NCI-H526 treated with DMSO at 0.1 percent for 48 hours (cell line): ENCODE measurements around the gene ZNF850.
"Not testable (repeated sequence)": the region's sequence is repeated elsewhere in the genome, so short reads cannot be mapped to it uniquely, and the experiment has no call there.

Source experiments
- DNase-seq: peaks from one replicate; lab custom pipeline; 2025; lab: John Stamatoyannopoulos, UW

The ZNF850 gene

DNA sequence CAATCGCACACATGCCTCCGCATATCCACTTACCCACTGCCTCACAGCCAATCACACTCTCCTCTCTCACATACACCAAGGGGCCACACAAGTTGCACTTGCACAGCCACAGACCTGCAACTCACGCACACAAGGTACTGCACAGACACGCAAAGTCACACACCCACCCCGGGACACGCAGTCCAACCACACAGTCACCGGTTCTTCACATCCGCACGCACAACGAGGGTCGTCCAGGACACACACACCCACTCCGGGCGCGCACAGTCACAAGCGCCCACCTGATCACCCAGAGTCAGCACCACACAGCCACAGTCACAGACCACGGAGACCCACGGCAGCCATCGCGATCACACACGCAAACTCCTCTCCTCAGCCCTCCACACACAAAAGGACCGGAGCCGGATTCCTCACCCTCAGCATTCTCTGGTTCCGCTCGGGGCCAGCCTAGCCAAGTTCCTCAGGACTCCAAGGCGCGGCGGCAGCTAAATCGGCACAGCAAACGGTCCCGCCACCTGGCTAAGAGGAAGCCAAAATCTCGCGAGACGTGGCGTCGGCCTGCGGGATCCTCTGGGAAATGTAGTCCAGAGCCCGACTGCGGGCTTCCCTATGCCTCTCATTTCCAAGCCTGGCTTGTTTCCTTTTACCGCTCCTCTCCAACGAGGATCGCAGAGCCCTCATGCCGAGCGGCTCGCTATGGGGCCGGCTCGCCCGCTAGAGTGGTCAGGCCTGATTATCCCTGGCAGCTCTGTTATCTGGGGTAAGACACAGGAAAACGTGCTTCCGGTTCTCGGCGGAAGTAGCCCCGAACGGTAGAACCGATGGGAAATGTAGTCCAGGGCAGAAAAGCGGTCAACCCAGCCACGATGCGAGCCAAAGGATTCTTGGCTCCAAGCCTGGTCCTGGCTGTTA is at the start of gene ZNF850:
ZNF850 (minus strand) TSS at position 497 of the 912 bp plus-strand sequence. CDS start 10,201 bp downstream, outside the sequence.
- DNase-seq, result peak; percentile 98

DNA sequence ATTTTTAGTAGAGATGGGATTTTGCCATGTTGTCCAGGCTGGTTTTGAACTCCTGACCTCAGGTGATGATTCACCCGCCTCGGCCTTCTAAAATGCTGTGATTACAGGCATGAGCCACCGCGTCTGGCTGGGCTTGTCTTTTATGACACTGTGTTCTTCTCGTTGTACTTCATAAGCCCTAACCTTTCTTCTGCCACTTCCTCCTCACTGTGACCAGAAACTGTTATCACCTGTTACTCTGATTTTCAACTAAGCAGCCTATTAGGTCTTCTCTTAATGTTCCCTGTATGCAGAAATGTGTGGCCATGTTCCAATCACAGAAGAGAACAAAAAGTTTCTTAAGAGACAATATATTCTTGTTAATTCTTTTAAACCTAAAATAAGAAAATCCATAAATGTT is 49.2 kb upstream of the ZNF850 start:
- DNase-seq, result no peak

- DNase-seq, result no peak
Observed at GRCh38 chr19:36819130-36819630, 46.6 kb upstream of the ZNF850 start.

GRCh38 chr19:36807029-36807428 is 34.4 kb upstream of the ZNF850 start:
- no peak for DNase-seq

DNA sequence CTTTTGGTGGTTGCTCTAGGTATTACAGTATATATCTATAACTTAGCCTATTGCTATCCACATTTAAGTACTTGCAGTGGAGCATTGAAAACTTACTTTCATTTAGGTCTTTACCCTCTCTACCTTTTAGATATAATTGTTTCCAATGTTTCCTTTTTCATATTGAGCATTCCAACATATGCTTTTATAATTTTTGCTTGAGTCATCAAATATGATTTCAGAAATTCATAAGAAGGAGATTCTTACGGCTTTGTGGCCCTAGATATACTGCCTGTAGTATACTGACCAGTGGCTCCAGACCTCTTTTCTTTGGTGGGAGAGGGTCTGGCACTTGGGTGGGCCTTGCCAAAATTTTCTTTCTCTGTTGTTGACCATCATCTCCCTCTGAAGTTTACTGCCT is 32.8 kb upstream of the ZNF850 start:
- DNase-seq, result no peak

DNA sequence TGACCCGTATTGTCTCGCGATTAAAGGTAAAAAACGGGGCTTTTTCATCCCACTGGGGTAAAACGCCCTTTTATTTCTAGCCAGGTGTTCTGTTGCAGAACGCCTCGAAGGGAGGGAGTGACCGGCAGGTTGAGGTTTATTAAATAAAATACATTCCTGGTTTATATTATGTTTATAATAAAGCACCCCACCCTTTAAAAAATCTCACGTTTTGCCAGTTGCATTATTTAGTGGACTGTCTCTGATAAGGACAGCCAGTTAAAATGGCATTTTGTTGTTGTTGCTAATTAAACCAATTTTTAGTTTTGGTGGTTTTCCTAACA is 25.1 kb upstream of the ZNF850 start:
- DNase-seq, result no peak

- DNase-seq, result no peak
Observed at GRCh38 chr19:36796714-36796992, 24.0 kb upstream of the ZNF850 start.

DNA sequence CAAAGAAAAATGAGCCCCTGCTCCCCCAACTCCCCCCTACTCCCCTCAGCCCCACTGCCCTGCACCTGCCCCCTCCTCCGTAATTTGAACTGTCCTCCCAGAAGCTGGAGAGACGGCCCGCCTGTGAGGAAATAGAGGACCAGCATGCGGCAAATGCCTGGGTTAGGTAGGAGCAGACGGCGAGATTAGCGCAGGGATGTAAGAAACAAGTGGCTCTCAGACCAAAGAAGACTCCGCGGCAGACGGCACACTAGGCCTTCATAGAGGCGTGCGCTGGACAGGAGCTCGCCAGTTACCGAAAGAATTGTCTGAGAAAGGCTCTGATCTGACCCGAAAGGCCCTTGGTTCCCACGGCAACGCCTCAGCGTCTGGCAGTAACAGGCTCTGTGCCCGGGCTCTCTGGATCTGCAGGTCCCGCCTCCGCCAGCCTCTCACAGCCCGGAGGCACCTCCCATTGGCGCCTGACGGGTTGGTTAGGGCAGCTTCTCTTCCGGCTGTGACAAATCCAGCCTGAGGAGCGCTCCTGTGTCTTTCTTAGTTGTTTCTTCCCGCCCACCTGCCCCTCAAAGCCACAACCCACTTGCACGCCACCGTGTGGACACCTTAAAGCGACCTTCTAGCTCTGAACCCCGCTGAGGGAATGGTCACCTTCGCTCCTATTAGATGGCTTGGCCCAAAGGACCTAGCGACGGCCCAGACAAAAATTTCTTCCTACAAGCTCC is 19.0 kb upstream of the ZNF850 start:
- not testable (repeated sequence) for DNase-seq

DNA sequence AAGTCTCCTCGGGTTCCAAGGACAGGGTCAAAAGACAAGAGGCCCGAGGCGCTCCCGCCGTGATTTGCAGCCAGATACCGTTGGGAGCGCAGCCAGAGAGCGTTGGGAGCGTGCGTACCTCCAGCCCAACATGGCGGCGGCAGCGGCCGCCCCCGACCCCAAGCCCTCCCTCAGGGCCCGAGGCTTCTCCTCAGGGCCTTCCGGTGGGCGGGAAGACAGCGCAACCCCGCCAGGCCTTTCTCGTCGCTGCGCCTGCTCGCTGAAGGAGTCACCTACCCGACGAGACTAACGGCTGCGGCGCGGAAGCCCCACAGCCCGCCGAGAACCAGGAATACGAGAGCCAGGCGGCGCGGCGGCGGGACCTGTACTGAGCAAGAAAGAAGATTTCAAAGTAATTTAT is 3.2 kb upstream of the ZNF850 start:
- DNase-seq, result no peak

GRCh38 chr19:36773223-36773579 is 594 bp upstream of the ZNF850 start:
- no peak for DNase-seq

DNA sequence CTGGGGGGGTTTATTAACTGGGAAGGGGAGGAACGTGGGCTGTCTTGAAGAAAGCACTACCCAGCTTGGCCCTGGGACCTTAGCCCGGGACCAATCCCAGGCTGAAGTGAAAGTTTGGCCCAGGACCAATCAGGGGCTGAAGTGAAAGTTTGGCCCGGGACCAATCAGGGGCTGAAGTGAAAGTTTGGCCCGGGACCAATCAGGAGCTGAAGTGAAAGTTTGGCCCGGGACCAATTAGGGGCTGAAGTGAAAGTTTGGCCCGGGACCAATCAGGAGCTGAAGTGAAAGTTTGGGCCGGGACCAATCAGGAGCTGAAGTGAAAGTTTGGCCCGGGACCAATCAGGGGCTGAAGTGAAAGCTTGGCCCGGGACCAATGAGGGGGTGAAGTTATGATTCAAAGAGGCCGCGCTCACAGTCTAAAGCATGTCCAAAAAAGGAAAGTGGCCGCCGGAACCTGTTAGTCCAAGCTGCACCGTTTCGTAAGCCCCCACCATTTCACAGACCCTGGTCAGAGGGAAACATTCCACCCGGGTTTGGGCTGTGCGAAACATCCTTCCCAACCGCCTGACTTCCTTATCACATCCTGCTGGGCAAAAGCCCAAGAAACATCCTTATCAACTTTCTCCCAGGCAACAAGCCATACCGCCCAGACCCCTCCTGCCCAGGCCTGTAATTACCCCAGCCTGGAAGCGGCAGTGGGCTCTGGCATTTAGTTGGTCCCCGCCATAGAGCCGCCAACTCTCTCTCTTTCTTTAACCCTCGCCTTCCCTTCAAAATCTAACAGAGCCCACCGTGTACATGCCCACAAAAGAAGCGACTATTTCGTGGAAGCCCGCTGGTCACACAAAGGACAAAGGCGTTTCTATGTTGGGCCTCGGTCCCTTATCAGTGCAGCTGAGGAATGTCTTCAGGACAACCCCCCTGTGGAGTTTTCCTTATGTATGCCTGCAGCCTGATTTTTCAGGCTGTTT is 1.1 kb downstream of the ZNF850 start:
- DNase-seq, result peak; percentile 11

DNA sequence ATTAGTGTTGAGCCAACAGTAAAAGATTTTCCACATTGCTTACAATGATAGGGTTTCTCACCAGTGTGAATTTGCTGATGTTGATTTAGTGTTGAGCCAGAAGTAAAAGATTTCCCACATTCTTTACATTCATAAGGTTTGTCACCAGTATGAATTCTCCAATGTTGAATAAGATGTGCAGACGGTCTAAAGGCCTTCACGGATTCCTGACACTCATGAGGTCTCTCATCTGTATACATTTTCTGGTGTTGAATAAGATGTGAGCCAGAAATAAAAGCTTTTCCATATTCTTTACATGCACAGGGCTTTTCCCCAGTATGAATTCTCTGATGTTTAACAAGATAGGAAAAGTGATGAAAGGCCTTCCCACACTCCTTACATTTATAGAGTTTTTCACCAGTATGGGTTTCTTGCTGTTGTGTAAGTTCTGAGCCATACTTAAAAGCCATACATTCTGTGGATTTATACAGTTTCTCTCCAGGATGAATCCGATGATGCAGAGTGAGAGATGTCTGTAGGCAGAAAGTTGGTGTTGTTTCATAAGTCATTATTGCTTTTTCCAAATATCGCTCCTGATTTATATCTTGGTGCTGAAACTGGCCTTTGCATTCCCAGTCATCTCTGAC is 22.4 kb downstream of the ZNF850 start:
- DNase-seq, result no peak

GRCh38 chr19:36749613-36750012 is 23.0 kb downstream of the ZNF850 start:
- not testable (repeated sequence) for DNase-seq

DNA sequence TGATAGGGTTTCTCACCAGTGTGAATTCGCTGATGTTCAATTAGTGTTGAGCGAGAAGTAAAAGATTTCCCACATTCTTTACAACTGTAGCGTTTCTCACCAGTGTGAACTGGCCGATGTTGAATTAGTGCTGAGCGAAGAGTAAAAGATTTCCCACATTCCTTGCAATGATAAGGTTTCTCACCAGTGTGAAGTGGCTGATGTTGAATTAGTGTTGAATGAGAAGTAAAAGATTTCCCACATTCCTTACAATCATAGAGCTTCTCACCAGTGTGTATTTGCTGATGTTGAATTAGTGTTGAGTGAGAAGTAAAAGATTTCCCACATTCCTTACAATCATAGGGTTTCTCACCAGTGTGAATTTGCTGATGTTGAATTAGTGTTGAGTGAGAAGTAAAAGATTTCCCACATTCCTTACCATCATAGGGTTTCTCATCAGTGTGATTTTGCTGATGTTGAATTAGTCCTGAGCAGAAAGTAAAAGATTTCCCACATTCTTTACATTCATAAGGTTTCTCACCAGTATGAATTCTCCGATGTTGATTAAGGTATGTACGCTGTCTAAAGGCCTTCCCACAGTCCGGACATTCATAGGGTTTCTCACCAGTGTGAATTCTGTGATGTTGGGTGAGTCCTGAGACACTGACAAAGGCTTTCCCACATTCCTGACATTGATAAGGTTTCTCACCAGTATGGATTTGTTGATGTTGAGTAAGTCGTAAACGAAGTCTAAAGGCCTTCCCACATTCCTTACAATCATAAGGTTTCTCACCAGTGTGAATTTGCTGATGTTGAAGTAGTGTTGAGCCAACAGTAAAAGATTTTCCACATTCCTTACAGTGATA is 24.0 kb downstream of the ZNF850 start:
- no peak for DNase-seq

DNA sequence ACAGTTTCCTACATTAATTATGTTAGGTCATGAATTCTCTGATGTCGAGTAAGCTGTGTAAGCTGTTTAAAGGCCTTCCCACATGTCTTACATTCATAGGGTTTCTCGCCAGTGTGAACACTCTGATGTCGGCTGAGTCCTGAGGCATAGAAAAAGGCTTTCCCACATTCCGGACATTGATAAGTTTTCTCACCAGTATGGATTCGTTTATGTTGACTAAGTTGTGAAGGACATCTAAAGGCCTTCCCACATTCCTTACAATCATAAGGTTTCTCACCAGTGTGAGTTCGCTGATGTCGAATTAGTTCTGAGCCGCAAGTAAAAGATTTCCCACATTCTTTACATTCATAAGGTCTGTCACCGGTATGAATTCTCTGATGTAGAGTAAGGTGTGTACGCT is 24.9 kb downstream of the ZNF850 start:
- DNase-seq, result no peak

DNA sequence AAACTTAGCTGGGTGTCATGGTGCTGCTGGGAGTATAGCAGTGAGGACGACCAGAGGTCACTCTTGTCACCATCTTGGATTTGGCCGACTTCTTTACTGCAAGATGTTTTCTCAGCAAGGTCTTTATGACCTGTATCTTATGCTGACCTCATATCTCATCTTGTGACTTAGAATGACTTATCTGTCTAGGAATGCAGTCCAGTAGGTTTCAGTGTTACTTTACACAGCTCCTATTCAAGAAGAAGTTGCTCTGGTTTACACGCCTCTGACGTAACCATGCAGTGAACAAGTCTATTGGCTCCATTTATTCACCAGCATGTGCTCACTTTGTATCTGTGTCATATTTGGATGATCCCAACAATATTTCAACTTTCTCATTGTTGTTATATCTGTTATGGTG is 26.7 kb downstream of the ZNF850 start:
- no peak for DNase-seq

DNA sequence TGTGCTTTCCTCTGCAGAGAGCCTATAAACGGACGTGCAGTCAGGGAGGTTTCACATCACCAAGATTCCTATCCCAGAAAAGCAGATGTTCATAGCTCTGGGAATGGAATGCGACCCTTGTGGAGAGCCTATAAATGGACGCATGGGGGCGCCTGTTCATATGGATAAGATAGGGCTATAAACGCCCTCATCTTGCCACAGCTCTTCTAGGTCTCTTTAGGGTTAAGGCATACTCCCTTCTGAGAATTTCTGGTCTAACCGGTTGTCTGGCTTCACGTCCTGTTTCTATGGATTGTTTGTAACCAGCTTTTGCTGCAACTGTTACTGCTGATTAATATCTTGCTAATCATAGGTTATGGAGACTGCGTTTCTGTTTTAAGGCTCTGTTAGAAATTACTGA is 36.4 kb downstream of the ZNF850 start:
- not testable (repeated sequence) for DNase-seq

- DNase-seq, result no peak
Observed at GRCh38 chr19:36719687-36720556, 52.7 kb downstream of the ZNF850 start.

- no peak for DNase-seq
Observed at GRCh38 chr19:36709423-36709822, 63.2 kb downstream of the ZNF850 start.

DNA sequence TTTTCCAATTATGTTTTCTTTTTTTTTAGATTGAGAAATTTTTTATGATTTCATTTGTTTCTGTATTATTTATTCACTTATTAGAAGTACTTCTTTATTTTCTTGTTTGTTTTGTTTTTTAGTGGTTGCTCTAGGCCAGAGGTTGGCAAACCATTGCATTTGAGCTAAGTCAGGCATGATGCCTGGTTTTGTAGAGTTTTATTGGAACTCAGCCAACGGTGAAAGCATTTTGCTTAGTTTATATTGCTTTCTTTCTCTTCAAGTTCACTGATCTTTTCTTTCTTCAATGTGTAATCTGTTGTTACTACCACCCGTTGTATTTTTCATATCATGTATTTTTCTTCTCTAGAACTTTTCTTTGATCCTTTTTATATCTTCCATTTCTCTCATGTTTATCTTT is 65.5 kb downstream of the ZNF850 start:
- no peak for DNase-seq
